Peyer's patch (tissue), 4 donors: Measurements from ENCODE around the gene RIC8B.

ENCODE experiments used
- CTCF ChIP-seq, 6 experiments: fragments of 450-650 bp in 4 of 6; fragments of 200-600 bp in 2 of 6; sonication (generic) in 1 of 6; IDR thresholded peaks; one replicate each; pipeline ENCODE4 v1.5.1; 2017 to 2019; ENCODE audit warnings: antibody characterized with exemption in 6 of 6, mild to moderate bottlenecking in 3 of 6, moderate library complexity in 1 of 6
- POLR2A ChIP-seq, 2 donors: fragments of 450-650 bp; IDR thresholded peaks; one replicate each; pipeline ENCODE4 v1.5.1; 2017; ENCODE audit warnings: antibody characterized with exemption in 2 of 2, mild to moderate bottlenecking in 2 of 2, moderate library complexity in 2 of 2

- no peak for TF ChIP-seq POLR2A (IDR thresholded peaks at IDR 0.05)
- no peak for TF ChIP-seq CTCF (IDR thresholded peaks at IDR 0.05)
These were observed 24.0 kb upstream of the RIC8B start for GRCh38 chr12:106750524-106750923.
